Measurements from ENCODE around the gene HIGD1A. TPM values are rescaled to one million over a fixed set of nuclear protein-coding genes. Genes with fewer than 3 reads are reported as not detected.

HIGD1A gene
- total and polyA plus RNA-seq, 8 donors, result 62.0 to 413 (median 189) TPM

DNA sequence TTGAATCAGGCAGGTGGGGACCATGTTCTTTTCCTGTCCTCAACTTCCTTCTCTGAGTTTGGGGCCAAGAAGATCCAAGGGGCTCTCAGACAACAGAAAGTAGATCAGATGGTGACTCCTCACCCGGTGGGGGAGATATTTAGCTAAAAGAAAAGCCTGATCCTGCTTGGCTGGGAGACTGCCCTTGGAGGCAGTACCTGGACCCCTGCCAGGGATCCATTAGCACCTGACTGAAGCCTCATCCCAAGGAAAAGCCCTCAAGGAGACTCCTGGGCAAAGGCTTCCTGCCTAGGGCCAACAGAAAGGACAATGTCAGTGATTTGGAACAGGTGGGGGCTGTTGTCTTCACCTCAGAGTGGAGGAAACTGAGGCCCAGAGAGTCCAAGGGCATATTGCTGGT lies 68.2 kb downstream of the HIGD1A start:
- DNase-seq, result no peak
- Histone ChIP-seq H3K9me3 (no peaks in the 10 kb centered on the region), H3K27me3 (no peaks in the 10 kb centered on the region), H3K27ac (no peak overlapping the region), H3K4me3 (no peak overlapping the region), H3K36me3 (no peaks in the 10 kb centered on the region), H3K4me1 (no peaks in the 10 kb centered on the region)
- WGBS, 5 donors, result 18 to 63% (median 32%) methylated on average over 1 of the region's 1 CpG
- intact Hi-C loops (cut with DNase I; ENCODE audit: low total_unique reads), result no loop called here
- TF ChIP-seq CTCF (IDR thresholded peaks at IDR 0.05), result no peak

DNA sequence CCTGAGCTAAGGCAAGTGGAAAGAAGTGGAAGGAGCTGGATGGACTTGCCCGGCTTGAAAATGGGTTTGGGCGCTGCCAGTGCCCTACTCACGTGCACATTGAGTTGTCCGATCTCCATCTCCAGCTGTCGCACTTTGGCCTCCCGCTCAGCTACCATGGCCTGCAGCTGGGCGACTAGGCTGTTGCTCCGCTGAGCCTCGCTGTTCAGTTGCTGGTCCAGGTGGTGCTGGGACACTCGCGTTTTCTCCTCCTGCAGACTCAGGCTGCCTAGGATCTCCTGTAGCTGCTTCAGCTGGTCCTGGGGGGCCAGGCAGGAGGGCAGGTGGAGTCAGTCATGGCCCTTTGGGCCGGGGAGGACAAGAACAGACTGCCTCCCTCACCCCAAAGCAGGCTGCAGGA lies 68.7 kb downstream of the HIGD1A start:
- Histone ChIP-seq H3K9me3 (no peaks in the 10 kb centered on the region), H3K36me3 (no peaks in the 10 kb centered on the region), H3K27me3 (no peaks in the 10 kb centered on the region), H3K27ac (no peak overlapping the region), H3K4me3 (no peak overlapping the region), H3K4me1 (no peaks in the 10 kb centered on the region)
- intact Hi-C loops (cut with DNase I; ENCODE audit: low total_unique reads), result no loop called here
- no peak for TF ChIP-seq EP300 (IDR thresholded peaks at IDR 0.05)
- 93 to 96% (median 96%) methylated on average over 11 to 12 of the region's 12 CpGs for WGBS, 5 donors
- DNase-seq, result no peak

DNA sequence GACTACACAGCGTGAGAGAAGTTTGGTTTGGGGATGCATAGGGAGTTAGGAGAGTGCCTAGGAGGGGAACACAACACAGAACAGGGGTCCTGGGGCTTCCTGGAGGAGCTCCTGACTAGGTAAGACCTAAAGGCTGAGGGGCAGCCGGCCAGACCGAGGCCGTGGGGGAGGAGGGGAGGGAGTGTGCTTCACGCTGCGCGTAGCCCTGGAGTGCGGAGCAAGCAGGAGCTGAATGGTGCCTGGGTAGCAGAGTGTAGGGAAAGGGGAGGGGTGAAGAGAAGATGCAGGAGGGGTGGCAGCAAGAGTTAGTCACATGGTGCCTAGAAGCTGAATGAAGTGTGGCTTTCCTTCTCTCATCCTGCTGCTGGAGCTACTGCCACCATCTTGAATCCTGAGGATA lies 69.3 kb downstream of the HIGD1A start:
- DNase-seq, result no peak
- Histone ChIP-seq H3K36me3 (no peaks in the 10 kb centered on the region), H3K9me3 (no peaks in the 10 kb centered on the region), H3K4me3 (no peak overlapping the region), H3K4me1 (no peaks in the 10 kb centered on the region), H3K27me3 (no peaks in the 10 kb centered on the region), H3K27ac (no peak overlapping the region)
- TF ChIP-seq POLR2AphosphoS5 (IDR thresholded peaks at IDR 0.05), result no peak
- no peak for TF ChIP-seq CTCF (IDR thresholded peaks at IDR 0.05)
- TF ChIP-seq POLR2A (IDR thresholded peaks at IDR 0.05), result no peak
- TF ChIP-seq EP300 (IDR thresholded peaks at IDR 0.05), result no peak
- WGBS, 5 donors, result 81 to 92% (median 85%) methylated on average over 8 of the region's 8 CpGs
- intact Hi-C loops (cut with DNase I; ENCODE audit: low total_unique reads), result no loop called here

GRCh38 chr3:42734263-42734860 lies 69.9 kb downstream of the HIGD1A start:
- no peak for DNase-seq
- Histone ChIP-seq H3K36me3 (no peaks in the 10 kb centered on the region), H3K4me1 (no peaks in the 10 kb centered on the region), H3K4me3 (no peak overlapping the region), H3K27ac (no peak overlapping the region), H3K9me3 (no peaks in the 10 kb centered on the region), H3K27me3 (no peaks in the 10 kb centered on the region)
- WGBS, 5 donors, result 79 to 84% (median 84%) methylated on average over 4 to 6 of the region's 6 CpGs
- TF ChIP-seq EP300 (IDR thresholded peaks at IDR 0.05), result no peak
- TF ChIP-seq POLR2AphosphoS5 (IDR thresholded peaks at IDR 0.05), result no peak
- no peak for TF ChIP-seq POLR2A (IDR thresholded peaks at IDR 0.05)
- no peak for TF ChIP-seq CTCF (IDR thresholded peaks at IDR 0.05)
- intact Hi-C loops (cut with DNase I; ENCODE audit: low total_unique reads), result no loop called here

DNA sequence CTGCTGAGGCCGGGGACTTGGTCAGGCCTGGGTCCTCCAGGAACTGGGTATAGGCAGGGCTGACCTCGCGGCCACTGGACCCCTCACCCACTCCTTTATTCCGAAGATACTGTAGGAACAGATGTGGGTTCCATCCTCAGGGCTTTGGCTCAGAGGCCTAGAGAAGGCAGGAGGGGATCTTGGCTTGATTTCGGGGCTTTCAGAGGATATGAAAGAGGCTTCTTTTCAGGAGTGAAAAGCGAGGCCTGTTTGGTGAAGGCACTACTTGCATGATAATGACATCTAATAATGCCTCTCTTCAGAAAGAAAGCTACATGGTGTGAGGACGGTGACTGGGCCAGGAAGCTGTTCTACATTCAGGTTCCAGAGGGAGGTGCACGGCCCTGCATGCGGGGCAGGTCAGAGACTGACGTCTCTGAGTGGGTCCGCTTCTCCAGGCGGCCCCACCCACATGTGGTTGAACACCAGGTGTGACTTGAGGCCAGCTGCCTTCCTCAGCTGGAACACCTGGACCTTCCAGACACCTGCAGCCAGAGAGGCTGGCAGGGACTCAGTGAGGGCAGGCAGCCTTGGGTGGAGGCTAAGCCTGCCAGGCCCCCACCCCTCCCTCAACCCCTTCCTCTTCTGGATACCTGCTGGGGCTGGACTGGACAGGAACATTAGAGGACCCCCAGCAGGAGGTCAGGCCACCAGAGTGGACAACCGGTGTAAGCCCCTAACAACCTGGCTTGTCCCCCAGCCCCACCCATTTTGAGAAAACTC lies 70.6 kb downstream of the HIGD1A start:
- DNase-seq, result no peak
- H3K4me3 ChIP-seq, result no peak overlapping the region

More for the DNA sequence above, 70.6 kb downstream of the HIGD1A start:
- no peaks in the 10 kb centered on the region for H3K27me3 ChIP-seq
- H3K9me3 ChIP-seq, result no peaks in the 10 kb centered on the region
- TF ChIP-seq CTCF (IDR thresholded peaks at IDR 0.05), result no peak
- TF ChIP-seq EP300 (IDR thresholded peaks at IDR 0.05), result no peak
- TF ChIP-seq POLR2A (IDR thresholded peaks at IDR 0.05), result no peak
- TF ChIP-seq POLR2AphosphoS5 (IDR thresholded peaks at IDR 0.05), result no peak
- intact Hi-C loops (cut with DNase I; ENCODE audit: low total_unique reads), result no loop called here
- no peaks in the 10 kb centered on the region for H3K36me3 ChIP-seq
- H3K4me1 ChIP-seq, result no peaks in the 10 kb centered on the region
- no peak overlapping the region for H3K27ac ChIP-seq
- 81 to 90% (median 84%) methylated on average over 7 to 13 of the region's 13 CpGs for WGBS, 5 donors
